Measurements from ENCODE around the gene AMN. TPM values are rescaled to one million over a fixed set of nuclear protein-coding genes. Genes with fewer than 3 reads are reported as not detected.

AMN gene
- total RNA-seq, 1 experiment from 2014 or later, result 70.7 TPM

GRCh38 chr14:102931580-102932285, 9.3 kb downstream of the AMN start:
- POLR2A ChIA-PET, result no interaction called here
- no peaks in the 10 kb centered on the region for H3K9me3 ChIP-seq

GRCh38 chr14:102932484-102933248, 10.2 kb downstream of the AMN start:
- Histone ChIP-seq H3K27me3 (replicated peaks; ENCODE audit: control insufficient read depth, insufficient read depth, low read length) (no peaks in the 10 kb centered on the region), H3K4me3 (ENCODE audit: low read depth, low read length) (no peak overlapping the region), H3K4me1 (0 out of 2 replicates have a peak, but pooled peaks cover 5% of the 10 kb centered on the region), H3K36me3 (ENCODE audit: control insufficient read depth, insufficient read depth, low read length) (no peaks in the 10 kb centered on the region), H3K9me3 (no peaks in the 10 kb centered on the region)
- CTCF ChIA-PET, result no interaction called here
- DNase-seq, result no peak
- Mint-ChIP-seq H3K27ac (ENCODE audit: unreplicated experiment) (peak overlapping the region; percentile 76), H3K4me3 (ENCODE audit: unreplicated experiment) (no peak overlapping the region), H3K36me3 (ENCODE audit: insufficient read depth, unreplicated experiment) (peaks cover 64% of the 10 kb centered on the region), H3K27me3 (ENCODE audit: insufficient read depth, unreplicated experiment) (no peaks in the 10 kb centered on the region), H3K4me1 (ENCODE audit: low read depth, unreplicated experiment) (no peaks in the 10 kb centered on the region), H3K9me3 (ENCODE audit: unreplicated experiment) (no peaks in the 10 kb centered on the region)
- BruUV-seq (replicated peaks), result no TSS peak
- intact Hi-C loops (cut with micrococcal nuclease; ENCODE audit: unreplicated experiment), result no loop called here
- POLR2A ChIA-PET, result no interaction called here
- TF ChIP-seq CTCF (IDR thresholded peaks at IDR 0.05; ENCODE audit: insufficient read depth in 1 of 2, low read depth in 1 of 2, low read length in 1 of 2, severe bottlenecking in 1 of 2, unreplicated experiment in 1 of 2), result no peak

More at GRCh38 chr14:102931580-102932285, 9.3 kb downstream of the AMN start:
- Mint-ChIP-seq H3K27me3 (ENCODE audit: insufficient read depth, unreplicated experiment) (no peaks in the 10 kb centered on the region), H3K9me3 (ENCODE audit: unreplicated experiment) (no peaks in the 10 kb centered on the region), H3K27ac (ENCODE audit: unreplicated experiment) (no peak overlapping the region), H3K4me1 (ENCODE audit: low read depth, unreplicated experiment) (no peaks in the 10 kb centered on the region), H3K36me3 (ENCODE audit: insufficient read depth, unreplicated experiment) (peaks cover 66% of the 10 kb centered on the region), H3K4me3 (ENCODE audit: unreplicated experiment) (no peak overlapping the region)
- DNase-seq, result no peak
- intact Hi-C loops (cut with micrococcal nuclease; ENCODE audit: unreplicated experiment), result no loop called here
- Histone ChIP-seq H3K27me3 (replicated peaks; ENCODE audit: control insufficient read depth, insufficient read depth, low read length) (no peaks in the 10 kb centered on the region), H3K4me3 (ENCODE audit: low read depth, low read length) (no peak overlapping the region), H3K4me1 (peaks cover 10% of the 10 kb centered on the region), H3K36me3 (ENCODE audit: control insufficient read depth, insufficient read depth, low read length) (no peaks in the 10 kb centered on the region)
- BruUV-seq (replicated peaks), result no TSS peak
- CTCF ChIA-PET, result no interaction called here
- no peak for TF ChIP-seq CTCF (IDR thresholded peaks at IDR 0.05; ENCODE audit: insufficient read depth in 1 of 2, low read depth in 1 of 2, low read length in 1 of 2, severe bottlenecking in 1 of 2, unreplicated experiment in 1 of 2)

- no peak overlapping the region for H3K4me3 ChIP-seq (ENCODE audit: low read depth, low read length)
- peak overlapping the region; percentile 76 for H3K27ac Mint-ChIP-seq (ENCODE audit: unreplicated experiment)
- no peak for DNase-seq
- no peaks in the 10 kb centered on the region for H3K4me1 Mint-ChIP-seq (ENCODE audit: low read depth, unreplicated experiment)
- POLR2A ChIA-PET, result no interaction called here
- BruUV-seq (replicated peaks), result no TSS peak
- H3K36me3 ChIP-seq (ENCODE audit: control insufficient read depth, insufficient read depth, low read length), result no peaks in the 10 kb centered on the region
- peaks cover 58% of the 10 kb centered on the region for H3K36me3 Mint-ChIP-seq (ENCODE audit: insufficient read depth, unreplicated experiment)
- no peaks in the 10 kb centered on the region for H3K27me3 ChIP-seq (replicated peaks; ENCODE audit: control insufficient read depth, insufficient read depth, low read length)
- no peaks in the 10 kb centered on the region for H3K9me3 Mint-ChIP-seq (ENCODE audit: unreplicated experiment)
- no peaks in the 10 kb centered on the region for H3K27me3 Mint-ChIP-seq (ENCODE audit: insufficient read depth, unreplicated experiment)
- 0 out of 2 replicates have a peak, but pooled peaks cover 5% of the 10 kb centered on the region for H3K4me1 ChIP-seq
- intact Hi-C loops (cut with micrococcal nuclease; ENCODE audit: unreplicated experiment), result no loop called here
- CTCF ChIA-PET, result no interaction called here
- no peak overlapping the region for H3K4me3 Mint-ChIP-seq (ENCODE audit: unreplicated experiment)
- no peak for TF ChIP-seq CTCF (IDR thresholded peaks at IDR 0.05; ENCODE audit: insufficient read depth in 1 of 2, low read depth in 1 of 2, low read length in 1 of 2, severe bottlenecking in 1 of 2, unreplicated experiment in 1 of 2)
- no peaks in the 10 kb centered on the region for H3K9me3 ChIP-seq
Observed at GRCh38 chr14:102933618-102934231, 11.3 kb downstream of the AMN start.
